Lower lobe of right lung (tissue), 2 donors: ENCODE data around the gene COL4A1. TPM values are rescaled to one million over a fixed set of nuclear protein-coding genes. Genes with fewer than 3 reads are reported as not detected.
A peak's percentile ranks its signal among the peaks of the same experiment; 100 is the strongest.

Experiments used
- ATAC-seq, 2 donors: fragments of 200-7000 bp; cut with Tn5 transposase; one replicate each; pipeline ENCODE4 v1.9.1; 2020 to 2022; ENCODE audit warnings: mild to moderate bottlenecking in 2 of 2, moderate library complexity in 2 of 2
- DNase-seq: peaks from one replicate; pipeline ENCODE4 v3.0.0-alpha.2; 2020
- H3K27ac ChIP-seq: fragments of 200-600 bp; one replicate; pipeline ENCODE4 v1.8.0; 2022
- H3K27me3 ChIP-seq: fragments of 200-600 bp; one replicate; pipeline ENCODE4 v1.8.0; 2022; ENCODE audit warnings: low read depth
- H3K36me3 ChIP-seq: fragments of 200-600 bp; one replicate; pipeline ENCODE4 v1.8.0; 2022; ENCODE audit warnings: mild to moderate bottlenecking
- H3K4me1 ChIP-seq: fragments of 200-600 bp; one replicate; pipeline ENCODE4 v1.8.0; 2022
- H3K4me3 ChIP-seq: fragments of 200-600 bp; one replicate; pipeline ENCODE4 v1.8.0; 2022; ENCODE audit warnings: mild to moderate bottlenecking
- H3K9me3 ChIP-seq: fragments of 200-600 bp; one replicate; pipeline ENCODE4 v1.8.0; 2022
- CTCF ChIP-seq: fragments of 200-600 bp; IDR thresholded peaks from one replicate; pipeline ENCODE4 v1.8.0; 2022; ENCODE audit warnings: antibody characterized with exemption, mild to moderate bottlenecking
- intact Hi-C: fragments of 100-400 bp; cut with DNase I; formaldehyde crosslinking; loops from one replicate; pipeline ENCODE4 v1.11.0; 2022
- total RNA-seq: library from RNA; stranded (reverse); fragmentation: NEBNext Ultra II Directional; extraction: Animal tissue kit (Norgen Biotek cat#: 25700); gene quantifications from one replicate; pipeline ENCODE4 v1.2.1, GENCODE V29; 2021
- donor health status: DM: no; HTN: yes; CAD: no; lungs with severe emphysema.

Gene COL4A1
- total RNA-seq, 1 donor from 2014 or later: 161 TPM

- H3K9me3 ChIP-seq: no peaks in the 10 kb centered on the region
- H3K36me3 ChIP-seq: no peaks in the 10 kb centered on the region
- ATAC-seq (peak in 1 of 2 donors; percentile 7), DNase-seq (no peak)
- H3K27ac ChIP-seq: peak overlapping the region; percentile 66
- intact Hi-C loops: no loop called here
- TF ChIP-seq CTCF: no peak
- peak overlapping the region; percentile 27 for H3K4me3 ChIP-seq
- H3K4me1 ChIP-seq: peaks cover 55% of the 10 kb centered on the region
- peaks cover 5% of the 10 kb centered on the region for H3K27me3 ChIP-seq
Observed at GRCh38 chr13:110297766-110298504, 9.0 kb downstream of the COL4A1 start.

- H3K9me3 ChIP-seq: no peaks in the 10 kb centered on the region
- no peak for ATAC-seq
- intact Hi-C loops: no loop called here
- H3K4me1 ChIP-seq: peaks cover 52% of the 10 kb centered on the region
- TF ChIP-seq CTCF: no peak
- H3K4me3 ChIP-seq: no peak overlapping the region
- H3K36me3 ChIP-seq: no peaks in the 10 kb centered on the region
- DNase-seq: no peak
- H3K27me3 ChIP-seq: peaks cover 5% of the 10 kb centered on the region
- H3K27ac ChIP-seq: no peak overlapping the region
Observed at GRCh38 chr13:110297011-110297410, 9.9 kb downstream of the COL4A1 start.

- peaks cover 29% of the 10 kb centered on the region for H3K4me1 ChIP-seq
- ATAC-seq (no peak), DNase-seq (no peak)
- H3K4me3 ChIP-seq: no peak overlapping the region
- TF ChIP-seq CTCF: no peak
- intact Hi-C loops: no loop called here
- H3K27me3 ChIP-seq: peaks cover 5% of the 10 kb centered on the region
- no peak overlapping the region for H3K27ac ChIP-seq
- no peaks in the 10 kb centered on the region for H3K36me3 ChIP-seq
- H3K9me3 ChIP-seq: no peaks in the 10 kb centered on the region
Observed at GRCh38 chr13:110294622-110295021, 12.3 kb downstream of the COL4A1 start.

GRCh38 chr13:110294146-110294545, 12.8 kb downstream of the COL4A1 start:
- H3K9me3 ChIP-seq: no peaks in the 10 kb centered on the region
- ATAC-seq (no peak), DNase-seq (no peak)
- TF ChIP-seq CTCF: no peak
- no peak overlapping the region for H3K4me3 ChIP-seq
- peaks cover 5% of the 10 kb centered on the region for H3K27me3 ChIP-seq
- peaks cover 24% of the 10 kb centered on the region for H3K4me1 ChIP-seq
- peaks cover under 1% of the 10 kb centered on the region for H3K36me3 ChIP-seq
- H3K27ac ChIP-seq: no peak overlapping the region
- intact Hi-C loops: no loop called here

GRCh38 chr13:110293649-110294048, 13.3 kb downstream of the COL4A1 start:
- no peak overlapping the region for H3K4me3 ChIP-seq
- H3K27me3 ChIP-seq: peaks cover 2% of the 10 kb centered on the region
- H3K4me1 ChIP-seq: peaks cover 19% of the 10 kb centered on the region
- H3K27ac ChIP-seq: no peak overlapping the region
- TF ChIP-seq CTCF: no peak
- no peaks in the 10 kb centered on the region for H3K9me3 ChIP-seq
- DNase-seq: no peak
- intact Hi-C loops: no loop called here
- peaks cover 5% of the 10 kb centered on the region for H3K36me3 ChIP-seq
- no peak for ATAC-seq
